NCI-H446 treated with DMSO at 0.1 percent for 48 hours (cell line): ENCODE measurements around the gene TMEM271.
"Not testable (repeated sequence)": the region's sequence is repeated elsewhere in the genome, so short reads cannot be mapped to it uniquely, and the experiment has no call there.

Source experiments
- DNase-seq: peaks from one replicate; lab custom pipeline; 2025; lab: John Stamatoyannopoulos, UW

Gene TMEM271

DNA sequence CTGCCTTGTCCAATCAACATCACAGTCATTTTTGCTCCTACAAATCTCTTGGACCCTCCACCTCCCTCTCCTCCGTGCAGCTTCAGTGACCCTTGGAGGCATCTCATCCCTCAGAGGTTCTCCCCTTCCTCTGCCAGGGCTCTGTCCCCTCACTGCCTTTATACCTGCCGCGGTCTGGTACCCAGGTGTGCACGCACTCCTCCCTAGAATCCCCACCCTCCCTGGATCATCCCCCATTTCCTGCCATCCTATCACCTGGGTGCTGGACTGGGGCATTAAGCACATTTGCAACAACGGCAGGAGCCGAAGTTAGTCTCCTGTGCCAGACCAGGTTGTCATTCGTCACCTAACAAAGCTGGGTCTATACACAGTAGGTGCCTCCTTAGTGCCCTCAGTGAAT, 10.1 kb downstream of the TMEM271 start:
- DNase-seq = no peak

DNA sequence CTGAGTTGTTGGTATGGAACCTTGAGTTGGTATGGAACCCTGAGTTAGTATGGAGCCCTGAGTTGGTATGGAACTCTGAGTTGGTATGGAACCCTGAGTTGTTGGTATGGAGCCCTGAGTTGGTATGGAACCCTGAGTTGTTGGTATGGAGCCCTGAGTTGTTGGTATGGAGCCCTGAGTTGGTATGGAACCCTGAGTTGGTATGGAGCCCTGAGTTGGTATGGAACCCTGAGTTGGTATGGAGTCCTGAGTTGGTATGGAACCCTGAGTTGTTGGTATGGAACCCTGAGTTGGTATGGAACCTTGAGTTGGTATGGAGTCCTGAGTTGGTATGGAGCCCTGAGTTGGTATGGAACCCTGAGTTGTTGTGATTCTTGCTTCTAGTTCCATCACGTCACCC, 10.5 kb downstream of the TMEM271 start:
- DNase-seq = not testable (repeated sequence)

DNA sequence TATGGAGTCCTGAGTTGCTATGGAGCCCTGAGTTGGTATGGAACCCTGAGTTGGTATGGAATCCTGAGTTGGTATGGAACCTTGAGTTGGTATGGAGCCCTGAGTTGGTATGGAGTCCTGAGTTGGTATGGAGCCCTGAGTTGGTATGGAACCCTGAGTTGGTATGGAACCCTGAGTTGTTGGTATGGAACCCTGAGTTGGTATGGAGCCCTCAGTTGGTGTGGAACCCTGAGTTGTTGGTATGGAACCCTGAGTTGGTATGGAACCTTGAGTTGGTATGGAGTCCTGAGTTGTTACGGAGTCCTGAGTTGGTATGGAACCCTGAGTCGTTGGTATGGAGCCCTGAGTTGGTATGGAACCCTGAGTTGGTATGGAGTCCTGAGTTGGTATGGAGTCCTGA, 13.6 kb downstream of the TMEM271 start:
- DNase-seq = not testable (repeated sequence)

DNA sequence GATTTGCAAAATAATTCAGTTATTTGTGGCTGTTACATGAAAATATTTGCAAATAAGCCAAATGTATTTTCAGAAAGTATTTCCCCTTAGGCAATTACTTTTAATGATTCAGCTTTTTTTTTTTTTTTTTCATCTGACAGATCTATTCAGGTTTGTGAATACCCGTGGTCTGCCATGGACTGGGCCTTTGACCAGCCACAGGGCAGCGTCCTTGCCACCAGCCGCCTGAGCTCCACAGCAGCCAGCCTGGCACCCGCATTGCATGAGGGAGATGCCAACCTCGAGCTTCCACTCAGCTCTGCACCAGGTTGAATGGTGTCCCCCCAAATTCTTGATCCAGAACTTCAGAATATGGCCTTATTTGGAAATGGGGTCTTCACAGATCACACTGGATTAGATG, 14.7 kb downstream of the TMEM271 start:
- DNase-seq = no peak

DNA sequence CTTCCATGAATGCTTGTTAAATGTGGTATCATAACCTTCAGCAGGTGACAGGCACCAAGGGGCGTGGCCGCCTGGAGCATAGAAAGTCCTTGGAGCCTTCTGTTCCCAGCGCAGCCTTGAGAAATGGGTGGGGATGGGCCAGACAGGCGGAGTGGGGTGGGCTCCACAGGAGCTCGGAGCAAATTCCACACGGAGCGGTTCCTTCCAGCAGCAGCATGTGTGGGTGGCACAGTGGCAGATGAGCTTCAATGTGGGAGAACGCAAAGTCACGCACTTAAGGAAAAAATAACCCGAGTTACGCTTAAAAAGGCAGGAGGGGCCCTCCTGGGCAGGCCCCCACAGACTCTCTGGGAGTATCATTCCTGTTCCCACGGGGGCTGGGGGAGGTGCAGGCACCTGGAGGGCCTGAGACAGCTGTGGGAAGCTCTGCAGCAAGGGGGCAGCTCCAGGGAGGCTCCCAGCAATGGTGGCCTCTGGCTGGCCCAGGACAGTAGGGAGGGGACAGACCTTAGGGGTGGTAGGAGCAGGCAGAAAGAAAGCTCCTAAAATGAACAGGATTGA, 15.3 kb downstream of the TMEM271 start:
- no peak for DNase-seq

DNA sequence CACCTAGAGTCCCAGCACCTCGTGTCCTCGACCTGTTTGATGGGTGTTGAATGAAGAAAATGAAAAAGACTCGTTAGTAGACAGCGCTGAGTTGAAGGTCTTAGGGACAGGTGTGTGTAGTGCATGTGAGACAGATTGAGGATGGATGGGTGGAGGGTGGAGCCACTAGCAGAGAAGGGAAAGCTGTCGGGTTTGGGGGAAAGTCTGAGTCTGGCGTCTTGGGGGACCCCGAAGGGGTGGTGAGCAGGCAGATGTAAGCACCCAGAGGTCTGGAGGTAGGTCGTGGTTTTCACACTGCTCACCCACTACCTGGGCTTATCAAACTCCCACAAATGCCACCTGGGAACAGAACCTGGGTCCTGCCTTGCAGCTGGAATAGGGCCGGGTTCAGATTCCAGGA, 16.0 kb downstream of the TMEM271 start:
- DNase-seq = no peak

DNA sequence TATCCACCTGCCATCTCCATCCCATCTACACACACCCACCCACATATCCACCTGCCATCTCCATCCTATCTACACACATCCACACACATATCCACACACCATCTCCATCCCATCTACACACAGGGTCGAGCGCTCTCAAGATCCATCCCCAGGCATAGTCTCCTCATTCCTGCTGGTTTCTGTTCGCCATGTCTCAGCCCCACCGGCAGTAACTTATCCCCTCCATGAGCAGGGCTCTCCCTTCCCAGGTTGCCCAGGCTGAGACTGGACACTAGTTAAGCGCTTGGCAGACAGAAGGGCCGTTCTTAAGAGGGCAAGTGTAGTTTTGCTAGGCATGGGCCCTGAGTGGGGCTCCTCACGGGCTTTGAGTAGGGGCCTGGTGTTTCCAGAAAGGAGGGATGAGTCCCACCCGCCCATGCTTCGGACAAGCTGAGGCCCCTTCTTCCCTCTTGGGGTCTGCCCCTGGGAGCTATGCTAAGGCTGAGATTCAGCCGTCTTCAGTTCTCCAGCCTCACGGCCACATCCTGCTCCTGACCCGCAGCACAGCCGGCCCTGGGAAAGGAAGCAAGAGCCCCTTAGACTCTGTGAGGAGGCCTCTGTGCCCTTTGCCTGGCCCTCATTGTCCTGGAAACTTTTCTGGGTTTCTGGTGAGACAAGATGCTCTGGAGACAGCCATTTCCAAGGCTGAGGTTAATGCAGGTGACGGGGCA, 20.4 kb downstream of the TMEM271 start:
- DNase-seq = no peak

DNA sequence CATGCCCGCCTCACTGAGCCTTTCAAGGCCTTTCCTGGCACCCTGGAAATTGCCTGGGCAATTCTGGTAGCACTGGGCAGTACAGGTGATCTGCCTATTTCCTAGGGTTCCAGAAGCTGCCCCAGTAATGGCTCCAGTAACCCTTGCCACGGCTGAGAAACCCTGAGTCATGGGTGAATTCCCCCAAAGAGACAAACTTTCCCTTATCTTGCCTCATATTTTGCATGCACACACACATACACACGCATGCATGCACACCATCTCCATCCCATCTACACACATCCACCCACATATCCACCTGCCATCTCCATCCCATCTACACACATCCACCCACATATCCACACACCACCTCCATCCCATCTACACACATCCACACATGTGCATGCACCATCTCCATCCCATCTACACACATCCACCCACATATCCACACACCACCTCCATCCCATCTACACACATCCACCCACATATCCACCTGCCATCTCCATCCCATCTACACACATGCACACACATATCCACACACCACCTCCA, 21.2 kb downstream of the TMEM271 start:
- not testable (repeated sequence) for DNase-seq

DNA sequence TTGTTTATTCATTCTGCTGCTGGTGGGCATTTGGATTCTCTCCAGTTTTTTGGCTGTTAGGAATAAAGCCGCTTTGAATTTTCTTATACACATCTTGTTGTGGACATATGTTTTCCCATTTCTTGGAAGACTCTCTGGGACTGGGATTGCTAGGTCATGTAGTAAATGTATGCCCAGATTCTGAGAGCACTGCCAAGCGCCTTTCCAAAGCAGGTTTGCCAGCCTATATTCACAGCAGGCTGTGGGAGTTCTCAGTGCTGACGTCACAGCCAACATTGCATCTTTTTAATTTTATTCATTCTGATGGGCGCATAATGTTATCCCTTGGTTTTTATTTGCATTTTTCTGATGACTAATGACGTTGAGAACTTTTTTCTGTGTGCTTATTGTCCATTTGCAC, 24.1 kb downstream of the TMEM271 start:
- no peak for DNase-seq

DNA sequence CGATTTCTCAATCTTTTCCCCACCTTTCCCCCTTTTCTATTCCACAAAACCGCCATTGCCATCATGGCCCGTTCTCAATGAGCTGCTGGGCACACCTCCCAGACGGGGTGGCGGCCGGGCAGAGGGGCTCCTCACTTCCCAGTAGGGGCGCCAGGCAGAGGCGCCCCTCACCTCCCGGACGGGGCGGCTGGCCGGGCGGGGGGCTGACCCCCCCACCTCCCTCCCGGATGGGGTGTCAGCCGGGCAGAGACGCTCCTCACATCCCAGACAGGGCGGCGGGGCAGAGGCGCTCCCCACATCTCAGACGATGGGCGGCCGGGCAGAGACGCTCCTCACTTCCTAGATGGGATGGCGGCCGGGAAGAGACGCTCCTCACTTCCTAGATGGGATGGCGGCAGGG, 25.8 kb downstream of the TMEM271 start:
- not testable (repeated sequence) for DNase-seq

DNA sequence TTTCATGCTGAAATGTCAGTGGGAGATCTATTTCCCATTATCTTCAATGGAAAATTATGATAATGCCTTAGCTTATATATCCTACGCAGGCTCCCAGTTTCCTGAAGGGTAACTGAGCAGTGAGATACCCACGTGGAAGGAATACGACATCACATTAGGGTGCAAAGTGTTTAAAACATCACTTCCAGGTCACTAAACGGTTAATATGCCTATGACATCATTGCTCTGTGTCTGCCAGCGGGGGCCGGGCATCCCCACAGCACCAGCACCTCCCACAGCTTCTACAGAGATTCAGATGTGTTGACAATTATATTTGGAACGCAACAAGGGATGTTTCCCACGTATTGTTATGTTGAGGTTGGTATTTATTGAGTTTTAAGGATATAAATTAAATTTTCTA, 27.1 kb downstream of the TMEM271 start:
- no peak for DNase-seq

DNA sequence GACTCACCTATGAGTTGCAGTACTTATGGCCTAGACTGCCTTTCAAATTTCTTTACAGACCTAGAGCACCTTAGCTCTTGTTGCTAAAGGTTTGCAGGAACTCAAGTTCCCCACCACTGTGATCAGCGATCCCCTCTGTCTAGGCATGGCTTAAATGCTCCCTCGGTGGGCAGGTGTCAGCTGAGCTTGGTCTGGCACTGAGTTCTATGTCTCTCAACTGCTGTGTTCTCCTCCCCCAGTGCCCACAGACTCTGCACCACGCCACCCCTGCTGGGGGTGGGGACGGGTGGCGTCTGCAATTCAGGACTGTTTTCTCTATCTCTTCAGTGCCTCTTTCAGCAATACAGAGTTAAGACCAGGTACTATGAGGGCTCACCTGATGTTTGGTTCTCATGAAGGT, 30.5 kb downstream of the TMEM271 start:
- no peak for DNase-seq

DNA sequence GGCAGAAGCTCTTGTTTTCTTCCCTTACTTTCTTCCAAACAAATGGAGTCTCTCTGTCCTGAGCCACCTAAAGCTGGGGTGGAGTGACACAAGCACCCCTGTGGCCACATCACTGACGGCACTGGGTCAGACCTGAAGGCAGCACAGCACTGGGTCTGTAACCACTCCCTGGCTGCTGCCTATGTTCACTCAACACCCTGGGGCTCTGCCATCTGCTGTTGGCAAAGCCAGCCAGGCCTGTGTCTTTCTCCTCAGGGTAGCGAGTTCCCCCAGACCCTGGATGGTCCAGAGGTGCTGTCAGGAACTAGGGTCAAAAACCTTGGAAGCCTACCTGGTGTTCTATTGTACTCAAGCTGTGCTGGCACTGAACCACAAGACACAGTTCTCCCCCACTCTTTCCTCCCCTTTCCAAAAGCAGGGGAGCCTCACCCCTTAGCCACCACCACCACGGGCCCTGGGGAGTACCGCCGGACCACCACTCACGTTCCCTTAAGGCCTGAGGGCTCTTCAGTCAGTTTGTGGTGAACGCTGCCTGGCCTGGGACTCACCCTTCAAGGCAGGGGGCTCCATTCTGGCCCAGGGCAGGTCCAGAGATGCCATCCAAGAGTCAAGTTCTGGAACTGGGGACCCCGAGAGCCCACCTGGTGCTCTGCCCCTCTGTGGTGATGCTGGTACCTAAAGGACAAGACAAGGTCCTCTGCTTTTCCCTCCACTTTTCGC, 31.5 kb downstream of the TMEM271 start:
- no peak for DNase-seq

DNA sequence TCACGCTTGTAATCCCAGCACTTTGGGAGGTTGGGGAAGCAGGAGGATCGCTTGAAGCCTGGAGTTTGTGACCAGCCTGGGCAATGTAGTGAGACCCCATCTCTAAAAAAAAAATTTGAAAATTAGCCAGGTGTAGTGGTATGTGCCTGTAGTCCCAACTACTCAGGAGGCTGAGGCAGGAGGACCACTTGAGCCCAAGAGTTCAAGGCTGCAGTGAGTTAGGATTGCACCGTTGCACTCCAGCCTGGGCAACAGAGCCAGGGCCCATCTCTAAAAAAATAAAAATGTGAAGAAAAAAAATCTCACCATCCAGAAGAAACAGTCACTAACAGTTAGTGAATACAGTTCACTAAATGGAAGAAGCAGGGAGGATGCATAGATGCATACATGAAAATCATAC, 34.8 kb downstream of the TMEM271 start:
- no peak for DNase-seq

DNA sequence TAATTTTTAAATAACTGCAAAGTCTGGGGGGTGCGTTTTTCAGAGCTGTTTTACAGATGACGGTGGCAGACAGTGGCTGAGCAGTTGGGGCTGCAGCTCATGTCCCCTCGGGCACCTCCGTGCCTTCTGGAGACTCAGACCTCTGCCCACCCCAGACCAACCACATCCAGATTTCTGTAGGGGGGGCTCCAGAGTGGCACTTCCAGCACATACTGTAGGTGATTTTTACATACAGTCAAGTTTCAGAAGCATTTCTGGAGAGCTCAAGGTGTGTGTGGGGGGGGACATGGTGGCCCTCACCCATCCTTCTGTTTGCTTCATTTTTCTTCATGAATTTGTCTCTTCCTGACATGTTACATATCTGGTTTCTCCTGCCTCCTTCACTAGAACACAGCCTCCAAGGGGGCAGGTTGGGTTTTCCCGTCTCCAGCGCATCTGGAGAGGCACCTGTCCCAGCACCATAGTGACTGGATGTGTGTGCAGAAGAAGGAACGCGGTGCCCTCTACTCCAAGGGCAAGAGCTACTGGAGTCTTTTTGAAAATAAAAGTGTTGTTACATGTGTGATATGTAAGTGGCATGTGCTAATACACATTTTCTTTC, 37.5 kb downstream of the TMEM271 start:
- DNase-seq = no peak

DNA sequence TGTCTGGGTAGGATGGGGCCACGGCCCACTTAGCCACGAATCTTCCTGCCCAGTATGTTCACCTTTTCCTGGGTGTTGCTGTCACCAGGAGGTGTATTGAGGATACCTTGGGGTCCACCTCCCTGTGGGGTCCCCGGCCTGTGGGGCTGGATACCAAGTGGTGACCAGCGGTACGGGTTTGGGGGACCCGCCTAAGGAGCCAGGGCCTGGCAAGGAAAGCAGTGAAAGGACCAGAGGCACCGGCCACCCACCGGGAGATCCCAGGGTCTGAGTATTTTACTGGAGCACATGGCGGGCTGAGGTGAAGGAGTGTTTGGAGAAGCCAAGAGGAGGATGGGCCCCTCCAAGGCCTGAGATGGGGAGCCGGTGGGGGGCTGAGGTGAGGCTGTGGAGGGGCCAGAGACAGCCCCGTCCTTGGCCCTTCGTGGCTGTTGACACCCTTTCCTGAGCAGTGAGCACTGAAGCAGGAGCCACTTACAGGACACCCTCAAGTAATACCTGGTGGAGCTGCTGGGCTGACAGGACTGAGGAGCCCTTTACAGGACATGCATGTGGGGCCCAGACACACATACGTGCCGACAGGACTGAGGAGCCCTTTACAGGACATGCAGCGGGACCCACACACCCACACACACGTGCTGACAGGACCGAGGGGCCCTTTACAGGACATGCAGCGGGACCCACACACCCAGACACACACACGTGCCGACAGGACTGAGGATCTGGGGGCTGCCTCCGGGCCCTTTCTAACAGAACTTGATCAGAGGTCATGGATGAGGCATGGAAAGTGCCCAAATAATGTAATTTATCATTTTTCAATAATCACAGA, 38.4 kb downstream of the TMEM271 start:
- DNase-seq = no peak

DNA sequence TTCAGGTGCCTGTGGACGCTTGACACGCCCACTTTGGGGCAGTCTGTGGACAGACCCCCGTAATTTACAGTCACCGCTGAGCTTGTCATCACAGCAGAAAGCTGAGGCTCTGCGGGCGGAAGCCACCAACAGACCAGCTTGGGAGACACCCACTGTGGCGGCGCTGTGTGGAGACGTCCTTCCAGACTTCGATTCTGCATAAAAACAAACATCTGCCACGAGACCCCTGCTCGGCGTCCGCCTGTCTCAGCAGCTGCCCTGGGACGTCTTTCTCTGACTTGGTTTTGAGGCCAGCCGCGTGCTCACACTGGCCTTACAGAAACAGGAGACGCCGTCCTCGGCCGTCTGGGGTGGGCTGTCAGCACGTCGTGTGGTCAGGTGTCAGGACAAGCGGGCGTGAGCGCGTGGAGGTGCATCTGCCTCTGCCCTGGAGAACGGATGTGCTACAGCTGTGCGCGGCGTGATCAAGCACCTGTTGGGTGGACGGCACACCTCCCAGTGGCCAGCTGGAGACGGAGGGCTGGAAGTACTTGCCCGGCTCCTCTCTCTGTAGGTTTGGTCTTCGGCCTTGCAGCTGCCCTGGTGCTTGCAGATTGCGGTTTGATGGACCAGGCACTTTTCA, 39.6 kb downstream of the TMEM271 start:
- no peak for DNase-seq

DNA sequence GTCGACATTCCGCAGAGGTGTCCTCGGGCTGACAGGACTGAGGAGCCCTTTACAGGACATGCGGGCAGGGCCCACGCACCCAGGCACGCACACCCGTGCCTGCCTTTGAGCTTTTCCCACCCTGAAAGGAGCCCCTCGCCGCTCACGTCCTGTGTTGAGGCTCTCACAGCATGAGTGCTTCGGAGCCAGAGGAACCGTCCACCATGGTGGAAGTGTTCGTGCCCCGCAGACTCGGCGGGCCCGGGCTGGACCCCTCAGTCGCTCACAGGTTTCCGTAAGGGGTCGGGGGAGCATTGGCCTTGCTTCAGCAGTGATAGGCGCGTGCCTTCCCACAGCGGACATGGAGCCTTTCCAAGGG, 40.2 kb downstream of the TMEM271 start:
- no peak for DNase-seq

DNA sequence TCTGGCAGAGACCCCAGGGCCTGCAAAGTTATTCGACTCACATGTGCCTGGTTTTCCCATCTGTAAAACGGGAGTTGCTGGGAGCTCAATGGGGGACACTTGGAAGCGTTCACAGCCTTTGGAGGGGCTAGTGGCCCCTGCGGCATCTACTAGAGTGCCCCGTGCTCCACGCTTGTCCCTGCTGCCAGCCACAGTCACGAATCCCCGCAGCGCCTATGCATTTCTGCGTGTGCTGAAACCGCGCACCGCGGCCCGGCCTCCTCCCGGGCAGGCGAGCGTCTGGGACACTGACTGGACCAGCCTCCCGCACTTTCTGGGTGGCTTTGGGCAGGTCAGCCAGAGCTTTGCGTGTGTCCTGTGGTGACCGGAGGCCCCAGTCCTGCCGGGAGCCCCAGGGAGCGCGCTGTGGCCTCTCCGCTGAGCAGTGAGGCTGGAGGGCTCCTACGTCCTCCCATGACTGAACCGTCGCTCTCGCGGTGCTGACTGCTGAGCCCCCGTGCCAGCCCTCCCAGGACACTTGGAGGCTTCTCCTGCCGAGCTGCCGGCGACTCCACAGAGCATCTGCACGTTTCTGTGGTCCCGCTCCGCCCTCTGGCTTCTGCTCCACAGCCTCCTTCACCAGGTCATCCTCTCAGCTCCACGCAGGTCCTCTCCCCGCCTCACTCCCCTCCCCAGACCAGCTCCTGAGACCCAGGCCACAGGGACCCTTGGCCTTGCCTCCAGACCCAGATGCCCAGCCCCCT, 40.7 kb downstream of the TMEM271 start:
- DNase-seq = no peak

DNA sequence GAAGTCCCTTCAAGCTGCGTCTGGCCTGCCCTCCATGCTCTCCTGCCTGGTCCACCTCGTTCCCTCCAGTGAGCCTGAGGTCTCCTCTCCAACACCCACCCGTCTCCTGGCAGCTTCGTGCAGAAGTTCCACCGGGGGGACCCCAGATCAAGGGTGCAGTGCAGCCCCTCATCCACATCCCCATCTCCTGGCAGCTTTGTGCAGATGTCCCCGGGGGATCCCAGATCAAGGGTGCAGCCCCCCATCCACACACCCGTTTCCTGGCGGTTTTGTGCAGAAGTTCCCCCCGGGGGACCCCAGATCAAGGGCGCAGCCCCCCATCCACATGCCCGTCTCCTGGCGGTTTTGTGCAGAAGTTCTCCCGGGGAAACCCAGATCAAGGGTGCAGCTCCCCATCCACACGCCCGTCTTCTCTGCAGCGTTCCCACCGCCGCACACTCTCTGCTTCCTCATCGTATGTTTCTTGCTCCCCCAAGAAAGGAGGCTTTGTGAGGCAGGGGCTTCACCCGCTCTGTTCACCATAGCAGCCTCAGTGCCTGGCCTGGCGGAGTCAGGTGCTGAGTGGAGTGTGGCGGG, 41.4 kb downstream of the TMEM271 start:
- DNase-seq = no peak
